ENCODE results near the gene SVEP1. TPM values are rescaled to one million over a fixed set of nuclear protein-coding genes. Genes with fewer than 3 reads are reported as not detected.

SVEP1 gene
- total RNA-seq, 1 donor, result 81.2 TPM

- no peak for TF ChIP-seq CTCF (IDR thresholded peaks at IDR 0.05; ENCODE audit: insufficient read depth, low read depth, low read length)
- DNase-seq (ENCODE audit: low read depth), result no peak
Measured at GRCh38 chr9:110514897-110515296, 64.6 kb downstream of the SVEP1 start.

GRCh38 chr9:110512817-110513216 lies 66.7 kb downstream of the SVEP1 start:
- TF ChIP-seq CTCF (IDR thresholded peaks at IDR 0.05; ENCODE audit: insufficient read depth, low read depth, low read length), result no peak
- H3K4me3 ChIP-seq (ENCODE audit: low read depth, low read length), result no peak overlapping the region
- no peak for DNase-seq (ENCODE audit: low read depth)

More at GRCh38 chr9:110514897-110515296, 64.6 kb downstream of the SVEP1 start:
- no peak overlapping the region for H3K4me3 ChIP-seq (ENCODE audit: low read depth, low read length)

GRCh38 chr9:110509792-110510191 lies 69.7 kb downstream of the SVEP1 start:
- no peak for DNase-seq (ENCODE audit: low read depth)
- no peak overlapping the region for H3K4me3 ChIP-seq (ENCODE audit: low read depth, low read length)
- TF ChIP-seq CTCF (IDR thresholded peaks at IDR 0.05; ENCODE audit: insufficient read depth, low read depth, low read length), result no peak

- no peak overlapping the region for H3K4me3 ChIP-seq (ENCODE audit: low read depth, low read length)
- TF ChIP-seq CTCF (IDR thresholded peaks at IDR 0.05; ENCODE audit: insufficient read depth, low read depth, low read length), result no peak
- DNase-seq (ENCODE audit: low read depth), result no peak
Measured at GRCh38 chr9:110502842-110503241, 76.7 kb downstream of the SVEP1 start.

- H3K4me3 ChIP-seq (ENCODE audit: low read depth, low read length), result no peak overlapping the region
- TF ChIP-seq CTCF (IDR thresholded peaks at IDR 0.05; ENCODE audit: insufficient read depth, low read depth, low read length), result no peak
- DNase-seq (ENCODE audit: low read depth), result no peak
Measured at GRCh38 chr9:110499608-110500007, 79.9 kb downstream of the SVEP1 start.

GRCh38 chr9:110487196-110487595 lies 92.3 kb downstream of the SVEP1 start:
- DNase-seq (ENCODE audit: low read depth), result no peak
- TF ChIP-seq CTCF (IDR thresholded peaks at IDR 0.05; ENCODE audit: insufficient read depth, low read depth, low read length), result no peak

GRCh38 chr9:110486218-110486617 lies 93.3 kb downstream of the SVEP1 start:
- H3K4me3 ChIP-seq (ENCODE audit: low read depth, low read length), result no peak overlapping the region
- TF ChIP-seq CTCF (IDR thresholded peaks at IDR 0.05; ENCODE audit: insufficient read depth, low read depth, low read length), result no peak
- DNase-seq (ENCODE audit: low read depth), result peak; percentile 6

More at GRCh38 chr9:110487196-110487595, 92.3 kb downstream of the SVEP1 start:
- H3K4me3 ChIP-seq (ENCODE audit: low read depth, low read length), result no peak overlapping the region
